Measurements from ENCODE around the gene MIR17HG.

- TF ChIP-seq RAD21 (conservative IDR thresholded peaks at IDR 0.05) (no peak), EZH2 (IDR thresholded peaks at IDR 0.05; ENCODE audit: borderline replicate concordance, insufficient read depth, low read length, poor library complexity, severe bottlenecking) (no peak), POLR2AphosphoS5 (IDR thresholded peaks at IDR 0.05) (no peak), EP300 (conservative IDR thresholded peaks at IDR 0.05; ENCODE audit: poor library complexity, severe bottlenecking) (no peak)
- TF ChIP-seq, protein P1, sequence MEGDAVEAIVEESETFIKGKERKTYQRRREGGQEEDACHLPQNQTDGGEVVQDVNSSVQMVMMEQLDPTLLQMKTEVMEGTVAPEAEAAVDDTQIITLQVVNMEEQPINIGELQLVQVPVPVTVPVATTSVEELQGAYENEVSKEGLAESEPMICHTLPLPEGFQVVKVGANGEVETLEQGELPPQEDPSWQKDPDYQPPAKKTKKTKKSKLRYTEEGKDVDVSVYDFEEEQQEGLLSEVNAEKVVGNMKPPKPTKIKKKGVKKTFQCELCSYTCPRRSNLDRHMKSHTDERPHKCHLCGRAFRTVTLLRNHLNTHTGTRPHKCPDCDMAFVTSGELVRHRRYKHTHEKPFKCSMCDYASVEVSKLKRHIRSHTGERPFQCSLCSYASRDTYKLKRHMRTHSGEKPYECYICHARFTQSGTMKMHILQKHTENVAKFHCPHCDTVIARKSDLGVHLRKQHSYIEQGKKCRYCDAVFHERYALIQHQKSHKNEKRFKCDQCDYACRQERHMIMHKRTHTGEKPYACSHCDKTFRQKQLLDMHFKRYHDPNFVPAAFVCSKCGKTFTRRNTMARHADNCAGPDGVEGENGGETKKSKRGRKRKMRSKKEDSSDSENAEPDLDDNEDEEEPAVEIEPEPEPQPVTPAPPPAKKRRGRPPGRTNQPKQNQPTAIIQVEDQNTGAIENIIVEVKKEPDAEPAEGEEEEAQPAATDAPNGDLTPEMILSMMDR (IDR thresholded peaks at IDR 0.05; ENCODE audit: poor library complexity, severe bottlenecking), result no peak
Observed at GRCh38 chr13:91383836-91384235, 36.3 kb downstream of the MIR17HG start.

Measured in neural cell (in vitro differentiated cells).